GM18502 (cell line): ENCODE measurements around the gene RGS6.
"Not testable (repeated sequence)": the region's sequence is repeated elsewhere in the genome, so short reads cannot be mapped to it uniquely, and the experiment has no call there.

Source experiments
- ATAC-seq: cut with Tn5 transposase; IDR thresholded peaks from one replicate; pipeline ENCODE4 v1.9.1; 2021; ENCODE audit warnings: mild to moderate bottlenecking; ENCODE audit not compliant: unreplicated experiment, poor library complexity

Gene RGS6

DNA sequence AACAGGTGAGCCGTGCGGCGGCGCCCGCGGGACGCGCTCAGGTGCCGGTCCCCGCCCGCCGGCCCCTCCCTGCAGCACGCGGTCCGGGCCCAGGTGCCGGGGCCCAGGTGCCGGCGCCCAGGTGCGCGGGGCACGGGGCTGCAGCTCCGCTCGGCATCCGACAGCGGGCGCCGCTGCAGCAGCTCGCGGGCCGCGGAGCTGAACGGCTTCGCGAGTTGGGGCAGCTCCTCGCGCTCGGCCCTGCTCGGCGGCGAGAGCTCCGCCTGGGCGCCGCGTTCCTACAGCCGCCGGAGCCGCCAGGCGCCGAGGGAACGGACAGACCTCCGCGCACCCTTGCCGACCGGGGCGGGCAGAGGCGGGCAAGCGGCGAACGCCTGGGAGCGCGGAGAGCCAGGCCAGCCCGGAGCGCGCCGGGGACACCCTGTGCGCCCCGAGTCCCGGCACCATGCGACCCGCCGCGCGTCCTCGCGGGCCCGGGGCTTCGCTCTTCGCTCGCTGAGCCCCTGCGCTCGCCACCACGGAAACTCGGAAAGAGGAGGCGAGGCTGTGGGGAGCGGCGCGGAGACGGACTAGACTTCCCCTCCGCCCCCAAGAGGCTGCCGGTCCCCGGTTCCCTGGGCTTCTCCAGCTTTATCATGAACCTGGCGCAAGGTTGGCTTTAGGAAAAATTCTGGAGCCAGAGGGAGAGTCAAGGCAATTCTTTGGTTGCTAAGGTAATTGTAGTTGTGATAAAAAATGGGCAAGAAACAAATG is at the start of gene RGS6:
Gene RGS6 (plus strand): TSS at position 201 of the 753 bp plus-strand sequence.
- ATAC-seq, result no peak

DNA sequence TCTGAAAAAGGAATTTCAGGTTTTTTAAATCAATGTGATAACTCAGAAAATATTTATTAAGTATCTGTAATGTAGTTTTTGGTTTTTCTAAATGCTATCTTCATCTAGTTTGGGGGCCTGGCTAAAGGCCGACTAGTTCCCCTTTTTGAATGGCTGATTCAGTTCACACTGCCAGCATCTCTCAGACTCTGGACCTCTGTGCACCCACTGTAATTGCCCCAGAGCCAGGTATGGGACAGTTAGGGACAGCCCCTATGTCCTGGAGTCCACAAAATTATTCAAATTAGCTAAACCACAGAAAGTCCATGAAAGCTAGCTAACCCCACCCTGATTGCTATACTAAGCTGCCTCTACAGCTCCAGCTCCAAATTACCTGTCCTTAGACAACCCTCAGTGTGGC is 49.1 kb upstream of the RGS6 start:
- ATAC-seq, result no peak

DNA sequence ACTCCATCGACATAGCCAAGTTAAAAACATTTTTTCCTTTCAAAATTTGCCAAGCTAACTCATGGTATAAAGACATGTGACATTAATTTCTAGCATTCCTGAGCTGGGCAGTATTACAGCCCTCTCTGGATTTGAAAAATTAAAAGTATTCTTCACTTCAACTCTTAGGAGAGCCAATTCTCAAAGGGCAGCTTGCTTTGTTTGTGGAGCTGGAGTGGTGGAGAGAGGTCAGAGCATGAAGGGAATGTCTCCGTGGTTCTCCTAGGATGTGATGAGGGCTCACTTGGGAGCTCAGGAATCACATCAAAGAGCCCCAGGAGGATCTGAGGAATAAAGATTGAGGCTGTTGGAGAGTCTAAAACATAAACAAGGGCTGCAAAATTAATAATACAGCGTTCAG is 46.9 kb upstream of the RGS6 start:
- no peak for ATAC-seq

DNA sequence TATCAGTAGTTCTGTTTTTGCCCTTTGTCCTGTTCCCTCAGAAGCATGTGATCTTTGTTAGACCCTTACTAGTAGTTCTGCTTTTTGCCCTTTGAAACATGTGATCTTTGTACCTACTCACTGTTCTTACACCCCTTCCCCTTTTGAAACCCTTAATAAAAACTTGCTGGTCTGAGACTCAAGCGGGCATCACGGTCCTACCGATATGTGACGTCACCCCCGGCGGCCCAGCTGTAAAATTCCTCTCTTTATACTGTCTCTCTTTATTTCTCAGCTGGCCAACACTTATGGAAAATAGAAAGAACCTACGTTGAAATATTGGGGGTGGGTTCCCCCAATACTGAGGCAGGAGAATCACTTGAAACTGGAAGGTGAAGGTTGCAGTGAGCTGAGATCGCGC is 44.4 kb upstream of the RGS6 start:
- not testable (repeated sequence) for ATAC-seq

DNA sequence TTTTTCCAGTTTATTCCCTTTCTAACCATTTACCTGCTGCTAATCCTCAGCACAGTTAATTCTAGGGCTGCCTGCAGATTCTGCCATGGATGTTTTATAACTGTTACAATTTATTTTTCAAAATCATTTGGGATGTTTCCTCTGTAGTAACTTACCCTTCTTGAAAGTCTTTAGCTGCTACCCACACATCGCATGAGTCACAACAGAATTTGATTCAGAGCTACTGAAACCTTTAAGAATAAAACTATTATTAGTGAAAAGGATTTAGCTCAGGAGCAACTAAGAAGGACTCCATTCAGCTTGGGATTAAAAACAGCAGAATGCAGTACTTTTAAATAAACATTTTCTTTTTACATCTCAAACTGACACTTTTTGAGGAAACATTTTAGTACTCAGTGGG is 41.7 kb upstream of the RGS6 start:
- no peak for ATAC-seq

DNA sequence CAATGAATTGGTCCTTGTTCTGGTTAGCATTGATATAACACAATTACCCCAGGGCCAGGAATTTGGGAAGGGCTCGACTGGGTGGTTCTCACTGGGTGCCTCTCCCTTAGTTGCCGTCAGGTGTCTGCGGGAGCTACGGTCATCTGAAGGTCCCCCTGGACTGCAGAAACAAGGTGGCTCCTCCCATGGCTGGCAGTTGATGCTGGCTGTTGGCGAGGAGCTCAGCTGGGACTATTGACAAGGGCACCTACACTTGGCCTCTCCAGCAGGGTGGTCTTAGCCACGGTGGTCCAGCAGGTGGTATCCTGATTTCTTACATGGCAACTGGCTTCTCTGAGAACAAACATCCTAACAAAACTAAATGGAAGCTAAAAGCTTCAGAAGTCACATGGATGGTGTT is 41.0 kb upstream of the RGS6 start:
- no peak for ATAC-seq

DNA sequence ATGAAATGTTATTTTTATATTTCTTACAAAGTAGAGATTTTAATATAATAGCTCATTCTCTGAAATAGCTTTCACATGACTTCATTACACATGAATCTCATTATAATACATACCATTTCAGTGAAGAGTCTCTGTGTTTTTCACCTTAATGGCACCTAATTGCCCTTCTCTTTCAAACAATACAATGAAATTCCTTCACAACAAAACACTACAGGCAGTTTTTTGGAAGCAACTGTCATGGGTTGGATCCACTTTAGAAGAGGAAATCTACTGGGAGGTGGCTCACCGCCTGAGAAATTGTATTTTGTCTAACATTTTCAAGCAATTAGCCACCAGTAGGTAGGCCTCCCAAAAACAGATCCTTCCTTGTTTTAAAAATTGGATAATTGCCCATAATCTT is 40.3 kb upstream of the RGS6 start:
- ATAC-seq, result no peak

DNA sequence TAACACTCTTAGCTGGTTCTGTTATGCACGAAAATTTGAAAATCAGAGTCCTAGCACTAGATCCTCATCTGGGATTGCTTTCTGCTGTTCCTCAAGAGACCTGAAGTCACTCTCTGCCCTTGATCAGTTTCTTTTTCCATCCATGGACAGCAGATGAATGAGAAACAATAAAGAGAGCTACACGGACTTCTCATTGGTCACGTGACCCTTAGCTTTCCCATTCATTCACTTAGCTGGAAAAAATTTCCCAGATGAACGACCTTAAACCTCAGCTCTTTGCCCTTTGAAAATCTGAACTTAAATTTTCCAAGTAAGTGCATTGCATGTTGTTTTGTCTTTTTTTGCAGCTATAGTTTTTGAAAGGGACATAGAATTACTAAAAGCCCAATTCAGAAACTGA is 27.2 kb upstream of the RGS6 start:
- ATAC-seq, result no peak

DNA sequence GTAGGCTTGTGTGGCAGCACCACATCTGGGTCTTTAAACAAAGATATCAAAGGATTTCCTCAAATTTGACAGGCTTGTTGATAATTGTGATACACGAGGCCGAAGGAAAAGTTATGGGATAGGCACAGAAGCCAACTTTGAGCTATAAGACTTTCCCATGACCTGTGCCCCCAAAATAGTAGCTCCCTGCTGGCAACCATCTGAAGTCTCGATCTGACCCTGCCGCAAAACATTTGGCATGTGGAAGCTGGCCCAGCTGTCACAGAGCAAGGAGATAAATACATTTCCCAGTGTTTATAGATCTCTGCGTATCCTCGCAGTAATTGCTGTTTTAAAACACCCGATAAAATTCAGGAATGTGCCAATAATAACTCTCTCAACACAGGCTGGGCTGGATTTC is 26.4 kb upstream of the RGS6 start:
- no peak for ATAC-seq

DNA sequence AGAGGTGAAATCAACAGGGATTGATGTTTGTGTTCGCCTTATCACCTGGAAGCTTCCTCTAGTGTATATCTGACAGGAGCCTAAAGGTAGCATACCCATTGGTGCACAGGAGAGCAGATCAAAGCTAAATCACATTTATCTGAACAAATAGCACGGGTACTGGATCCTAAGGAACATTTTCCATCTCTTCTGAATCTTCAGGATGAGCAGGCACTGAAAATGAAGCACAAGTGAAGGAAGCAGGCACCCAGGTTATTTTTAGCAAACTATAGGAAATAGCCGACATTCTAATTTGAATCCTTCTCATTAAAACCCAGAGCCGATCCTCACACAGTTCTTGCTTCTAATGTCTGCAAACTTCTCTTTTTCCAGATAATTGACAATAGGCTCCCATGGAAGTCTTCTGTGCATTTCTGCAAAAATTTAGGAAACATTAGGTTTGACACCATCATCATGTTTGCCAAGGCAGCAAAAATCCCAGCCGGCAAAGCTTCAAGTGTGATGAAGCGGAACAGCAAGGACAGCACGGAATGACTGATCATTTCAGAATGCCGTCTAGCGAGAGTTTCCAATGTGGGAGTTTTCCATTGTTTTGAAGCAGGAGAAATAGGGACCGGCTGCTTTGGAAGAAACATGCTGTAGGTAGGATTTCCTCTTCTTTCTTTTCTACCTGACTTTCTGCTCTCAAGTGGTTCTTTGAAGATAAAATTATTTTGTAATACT is 24.3 kb upstream of the RGS6 start:
- ATAC-seq, result no peak

DNA sequence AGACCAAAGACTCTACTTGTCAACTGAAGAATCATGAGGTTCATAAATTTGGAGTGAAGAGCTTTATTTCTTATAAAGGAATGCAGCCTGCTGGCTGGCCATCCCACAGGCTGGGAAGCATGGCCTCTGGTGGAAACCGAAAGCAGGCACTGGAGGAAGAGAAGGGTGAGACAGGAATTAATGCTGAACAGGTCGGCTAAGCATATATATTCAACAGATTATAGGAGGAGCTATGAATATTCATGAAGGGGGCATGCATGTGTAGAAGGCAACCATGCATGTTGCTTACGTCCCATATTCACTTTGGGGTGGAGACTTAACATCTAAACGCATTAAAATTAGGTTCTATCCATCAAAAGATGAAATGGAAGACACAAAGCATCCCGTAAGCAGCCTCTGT is 20.6 kb upstream of the RGS6 start:
- ATAC-seq, result no peak

DNA sequence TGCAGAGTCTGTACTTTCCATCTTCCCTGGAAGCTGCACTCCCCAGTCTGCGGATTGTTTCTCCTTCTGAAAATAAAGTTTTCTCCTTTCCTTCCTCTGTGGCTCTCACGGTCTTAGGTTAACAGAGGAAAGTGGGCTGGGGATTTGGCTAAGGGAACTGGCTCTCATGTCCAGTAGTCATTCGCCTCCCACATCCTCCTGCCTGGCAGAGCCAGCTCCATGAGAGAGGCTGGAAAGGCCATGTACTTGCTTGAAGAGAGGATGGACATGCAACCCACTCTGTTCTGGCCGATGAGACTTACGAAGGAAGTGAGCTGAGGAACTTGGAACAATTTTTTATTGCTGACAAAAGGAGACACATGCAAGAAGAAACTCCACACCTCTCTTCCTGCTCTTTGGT is 18.9 kb upstream of the RGS6 start:
- ATAC-seq, result no peak

DNA sequence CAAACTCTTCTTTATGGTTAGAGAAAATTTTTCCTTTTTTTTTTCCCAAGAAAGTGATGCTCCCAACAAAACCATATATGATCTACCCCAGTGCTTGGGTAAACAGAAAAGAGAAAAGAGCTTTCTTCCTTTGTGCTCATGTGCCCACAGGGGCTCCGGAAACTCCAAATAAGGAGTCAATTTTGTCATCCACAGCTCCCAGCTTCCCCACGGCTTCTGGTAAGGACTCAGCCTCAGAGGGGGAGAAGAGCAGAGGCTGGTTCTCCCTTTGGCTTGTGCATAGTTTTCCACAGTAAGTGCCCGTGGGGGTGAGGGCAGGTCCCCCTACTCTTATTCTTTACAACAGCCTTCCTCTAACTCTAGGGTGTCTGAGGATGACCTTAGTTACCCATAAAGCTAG is 13.3 kb upstream of the RGS6 start:
- ATAC-seq, result no peak

DNA sequence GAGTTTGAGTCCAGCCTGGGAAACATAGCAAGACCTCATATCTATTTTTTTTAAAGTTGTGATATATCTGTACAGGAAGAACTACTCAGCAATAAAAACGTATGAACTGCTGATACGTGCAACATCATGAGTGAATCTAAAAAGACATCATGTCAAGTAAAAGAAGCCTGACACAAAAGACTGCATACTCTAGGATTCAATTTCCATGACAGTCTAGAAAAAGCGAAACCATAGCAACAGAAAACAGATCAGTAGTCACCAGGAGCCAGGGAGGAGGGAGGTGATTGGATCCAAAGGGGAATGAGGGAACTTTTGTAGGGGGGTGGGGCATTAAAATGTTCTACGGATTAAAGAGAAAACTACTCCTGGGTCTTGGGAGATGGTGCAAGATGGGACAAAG is 8.7 kb upstream of the RGS6 start:
- ATAC-seq, result no peak

DNA sequence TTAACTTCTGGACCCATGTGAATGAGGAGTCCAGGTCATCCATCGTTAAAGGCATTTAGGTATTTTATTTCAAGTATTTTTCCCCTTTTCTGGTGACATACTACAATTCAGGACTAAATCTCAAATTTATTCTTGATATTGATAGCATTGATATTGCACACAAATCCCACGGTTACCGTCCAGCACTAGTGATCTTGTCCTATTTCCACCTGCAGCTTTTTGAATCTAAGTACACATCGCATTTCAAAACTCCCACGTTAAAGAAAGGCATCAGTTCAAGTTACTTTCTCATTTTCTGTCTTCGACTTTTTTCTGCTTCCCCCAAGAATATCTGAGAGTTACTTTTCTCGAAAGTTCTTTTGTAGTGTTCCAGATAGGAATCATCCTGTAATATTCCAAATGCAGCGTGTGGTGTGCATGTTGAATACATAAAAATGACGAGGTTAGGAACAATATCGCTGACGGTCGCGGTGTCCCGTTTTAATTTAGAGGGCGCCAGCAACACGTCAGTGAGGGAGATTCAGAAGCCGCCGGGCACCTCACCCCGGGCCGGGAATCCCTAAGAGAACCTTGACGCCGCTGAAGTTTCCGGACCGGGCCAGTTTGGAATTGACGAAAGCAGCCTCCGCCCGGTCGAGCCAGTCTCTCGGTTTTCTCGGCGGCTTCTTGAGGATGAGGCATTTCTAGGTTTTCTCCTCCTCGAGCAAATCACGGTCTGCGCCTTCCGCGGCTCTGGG is 569 bp upstream of the RGS6 start:
- ATAC-seq, result no peak

DNA sequence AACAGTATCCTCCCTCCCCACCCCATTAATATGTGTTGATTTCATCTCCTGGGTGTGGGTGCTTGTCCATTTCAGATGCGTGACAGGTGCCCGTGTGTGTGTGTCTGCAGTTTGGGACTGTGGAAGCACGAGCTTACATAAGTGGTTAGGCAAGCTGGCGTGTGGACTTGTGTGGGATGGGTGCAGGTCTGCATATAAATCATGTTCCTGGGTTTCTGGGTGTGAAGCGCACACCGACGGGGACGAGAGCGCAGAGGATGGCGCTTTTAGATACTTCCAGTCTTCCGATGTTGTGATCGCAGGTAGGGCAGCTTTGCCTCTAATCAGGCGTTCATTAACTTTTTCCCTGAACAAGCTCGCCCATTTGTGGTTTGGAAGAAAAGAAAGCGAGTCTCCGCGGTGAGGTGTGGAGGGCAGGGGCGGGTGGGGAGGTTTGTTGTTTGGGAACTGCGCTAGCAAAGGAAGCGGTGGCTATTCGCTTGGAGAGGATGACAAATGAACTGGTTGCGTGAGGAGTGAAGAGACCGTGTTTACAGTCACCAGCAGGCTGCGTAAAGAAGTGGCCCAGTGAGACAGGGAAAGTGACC is 865 bp downstream of the RGS6 start:
- ATAC-seq, result no peak

DNA sequence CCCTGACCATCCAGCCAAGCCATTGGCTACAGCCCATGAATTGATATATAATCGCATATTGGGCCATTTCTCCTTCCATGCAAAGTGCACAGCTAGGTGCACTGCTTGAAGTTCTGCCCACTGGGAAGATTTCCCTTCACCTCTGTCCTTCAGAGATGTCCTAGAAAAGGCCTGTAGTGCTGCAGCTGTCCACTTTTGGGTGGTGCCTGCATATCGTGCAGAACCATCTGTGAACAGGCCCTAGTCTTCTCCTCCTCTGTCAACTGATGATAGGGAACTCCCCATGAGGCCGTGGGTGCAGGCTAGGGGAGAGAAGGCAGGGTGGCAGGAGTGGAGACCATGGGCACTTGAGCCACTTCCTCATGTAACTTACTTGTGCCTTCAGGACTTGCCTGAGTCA is 6.0 kb downstream of the RGS6 start:
- ATAC-seq, result not testable (repeated sequence)

DNA sequence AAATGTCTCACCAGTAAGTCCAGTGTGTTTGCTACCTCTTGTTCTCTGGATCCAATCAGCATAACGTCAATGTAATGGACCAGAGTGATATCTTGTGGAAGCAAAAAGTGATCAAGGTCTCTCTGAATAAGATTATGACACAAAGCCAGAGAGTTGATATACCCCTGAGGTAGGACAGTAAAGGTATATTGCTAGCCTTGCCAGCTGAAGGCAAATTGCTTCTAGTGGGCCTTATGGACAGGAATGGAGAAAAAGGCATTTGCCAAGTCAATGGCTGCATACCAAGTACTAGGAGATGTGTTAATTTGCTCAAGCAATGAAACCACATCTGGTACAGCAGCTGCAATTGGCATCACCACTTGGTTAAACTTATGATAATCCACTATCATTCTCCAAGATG is 7.1 kb downstream of the RGS6 start:
- ATAC-seq, result not testable (repeated sequence)

DNA sequence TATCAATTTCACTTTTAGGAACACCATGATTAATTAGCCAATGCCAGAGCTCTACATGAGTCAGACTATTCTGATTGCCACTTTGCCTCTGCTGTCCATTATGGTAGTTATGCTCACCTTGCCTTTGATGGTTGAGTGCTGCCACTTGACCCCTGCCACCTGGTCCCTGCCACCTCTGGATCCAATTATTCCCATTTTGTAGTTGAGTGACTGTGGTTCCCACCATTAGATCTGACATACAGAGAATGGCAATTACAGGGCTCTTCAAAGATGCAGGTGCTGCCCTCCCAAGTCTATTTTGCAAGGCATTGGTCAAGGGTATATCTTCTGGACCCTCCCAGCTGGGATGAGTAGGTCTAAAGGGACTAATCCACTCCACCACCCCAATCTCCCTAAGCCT is 8.3 kb downstream of the RGS6 start:
- not testable (repeated sequence) for ATAC-seq

DNA sequence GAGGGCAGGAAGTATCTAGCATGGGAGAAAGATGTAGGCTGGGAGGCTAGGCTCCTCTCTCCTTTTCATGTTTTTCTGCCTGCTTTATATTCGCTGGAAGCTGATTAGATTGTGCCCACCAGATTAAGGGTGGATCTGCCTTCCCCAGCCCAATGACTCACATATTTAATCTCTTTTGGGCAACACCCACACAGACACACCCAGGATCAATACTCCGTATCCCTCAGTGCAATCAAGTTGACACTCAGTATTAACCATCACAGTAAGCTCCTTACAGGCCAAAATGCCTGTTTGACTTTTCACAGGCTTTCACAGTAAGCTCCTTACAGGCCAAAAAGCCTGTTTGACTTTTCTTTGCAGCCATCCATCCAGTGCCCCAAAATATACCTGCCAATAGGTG is 9.4 kb downstream of the RGS6 start:
- not testable (repeated sequence) for ATAC-seq
